ENCODE data around the gene IMMP2L. TPM values are rescaled to one million over a fixed set of nuclear protein-coding genes. Genes with fewer than 3 reads are reported as not detected.
"Not testable (repeated sequence)": the region's sequence is repeated elsewhere in the genome, so short reads cannot be mapped to it uniquely, and the experiment has no call there.

Gene IMMP2L
- total RNA-seq, 1 donor from 2014 or later: 17.8 TPM

DNA sequence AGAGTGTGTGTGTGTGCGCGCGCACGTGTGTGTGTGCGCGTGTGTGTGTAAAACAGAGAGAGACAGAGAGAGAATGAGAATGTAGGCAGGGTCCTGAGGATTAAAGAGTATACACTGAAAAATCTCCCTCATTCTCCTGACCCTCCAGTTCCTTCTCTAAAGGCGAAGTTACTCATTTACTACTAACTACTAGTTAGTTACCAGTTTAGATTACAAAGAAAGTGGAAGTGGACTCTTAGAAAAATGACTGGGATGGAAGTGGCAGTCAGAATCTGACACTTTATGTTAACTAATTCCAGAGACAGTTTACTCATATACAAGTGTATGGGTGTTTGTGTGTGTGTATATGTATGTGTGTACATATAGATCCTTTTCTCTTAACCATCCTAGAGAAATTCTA, 617.8 kb downstream of the IMMP2L start:
- intact Hi-C loops (cut with micrococcal nuclease): no loop called here
- Histone ChIP-seq H3K4me3 (no peak overlapping the region), H3K27me3 (ENCODE audit: low read depth) (no peaks in the 10 kb centered on the region), H3K27ac (replicated peaks) (no peak overlapping the region), H3K9me3 (replicated peaks) (no peaks in the 10 kb centered on the region), H3K4me1 (peaks cover 42% of the 10 kb centered on the region), H3K36me3 (no peaks in the 10 kb centered on the region)
- TF ChIP-seq, protein P1, sequence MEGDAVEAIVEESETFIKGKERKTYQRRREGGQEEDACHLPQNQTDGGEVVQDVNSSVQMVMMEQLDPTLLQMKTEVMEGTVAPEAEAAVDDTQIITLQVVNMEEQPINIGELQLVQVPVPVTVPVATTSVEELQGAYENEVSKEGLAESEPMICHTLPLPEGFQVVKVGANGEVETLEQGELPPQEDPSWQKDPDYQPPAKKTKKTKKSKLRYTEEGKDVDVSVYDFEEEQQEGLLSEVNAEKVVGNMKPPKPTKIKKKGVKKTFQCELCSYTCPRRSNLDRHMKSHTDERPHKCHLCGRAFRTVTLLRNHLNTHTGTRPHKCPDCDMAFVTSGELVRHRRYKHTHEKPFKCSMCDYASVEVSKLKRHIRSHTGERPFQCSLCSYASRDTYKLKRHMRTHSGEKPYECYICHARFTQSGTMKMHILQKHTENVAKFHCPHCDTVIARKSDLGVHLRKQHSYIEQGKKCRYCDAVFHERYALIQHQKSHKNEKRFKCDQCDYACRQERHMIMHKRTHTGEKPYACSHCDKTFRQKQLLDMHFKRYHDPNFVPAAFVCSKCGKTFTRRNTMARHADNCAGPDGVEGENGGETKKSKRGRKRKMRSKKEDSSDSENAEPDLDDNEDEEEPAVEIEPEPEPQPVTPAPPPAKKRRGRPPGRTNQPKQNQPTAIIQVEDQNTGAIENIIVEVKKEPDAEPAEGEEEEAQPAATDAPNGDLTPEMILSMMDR (IDR thresholded peaks at IDR 0.05; ENCODE audit: borderline replicate concordance): no peak
- no peak for DNase-seq

DNA sequence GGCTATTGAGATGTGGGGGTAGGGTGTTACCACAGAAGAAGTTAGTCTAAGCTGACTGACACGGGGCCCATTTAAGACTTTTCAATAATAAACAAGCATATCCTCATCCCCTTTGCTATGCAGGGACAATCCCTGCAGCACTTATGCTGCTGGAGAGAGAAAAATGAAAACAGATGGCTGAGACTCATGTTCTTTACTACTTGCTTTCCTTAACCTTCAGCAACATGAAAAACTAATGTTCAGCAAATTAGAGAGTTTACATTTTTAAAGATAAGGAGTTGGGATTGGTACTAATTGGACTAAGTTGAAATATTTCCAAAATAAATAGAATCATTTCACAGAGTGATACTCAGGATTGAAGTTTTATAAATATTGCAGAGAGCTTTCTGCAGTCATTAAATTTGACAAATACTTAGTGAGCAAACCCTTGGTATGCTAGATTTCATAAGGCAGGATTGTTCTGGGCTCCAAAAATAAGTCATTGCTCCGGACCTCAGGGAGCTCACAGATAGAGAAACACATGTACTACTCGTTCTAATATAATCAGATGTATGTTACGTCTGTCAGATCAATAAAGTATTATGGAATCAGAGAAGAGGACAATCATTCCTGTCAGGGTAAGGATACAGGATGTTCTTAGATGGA, 618.5 kb downstream of the IMMP2L start:
- H3K4me1 ChIP-seq: peaks cover 40% of the 10 kb centered on the region
- no peaks in the 10 kb centered on the region for H3K9me3 ChIP-seq (replicated peaks)
- no peak for DNase-seq
- TF ChIP-seq, protein P1 (IDR thresholded peaks at IDR 0.05; ENCODE audit: borderline replicate concordance): no peak
- no peaks in the 10 kb centered on the region for H3K27me3 ChIP-seq (ENCODE audit: low read depth)
- no peaks in the 10 kb centered on the region for H3K36me3 ChIP-seq
- H3K27ac ChIP-seq (replicated peaks): no peak overlapping the region
- H3K4me3 ChIP-seq: no peak overlapping the region
- intact Hi-C loops (cut with micrococcal nuclease): no loop called here

DNA sequence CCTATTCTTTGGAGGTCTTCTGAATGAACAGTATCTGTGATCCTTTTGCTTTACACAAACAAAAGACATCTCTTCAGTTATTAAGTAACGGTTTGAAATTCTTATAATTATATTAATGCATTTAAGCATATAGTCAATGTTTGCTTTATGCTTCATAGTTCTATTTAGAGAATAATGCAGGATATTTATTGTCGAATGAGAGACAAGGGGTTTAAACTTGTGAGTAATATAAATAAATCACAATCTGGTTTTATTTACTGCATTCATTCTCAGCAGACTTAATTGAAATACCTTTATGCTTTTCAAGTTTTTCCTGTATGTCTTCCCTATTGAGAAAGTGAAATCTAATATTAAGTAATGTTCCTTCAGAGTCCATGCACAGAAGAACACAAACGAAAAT, 620.9 kb downstream of the IMMP2L start:
- Histone ChIP-seq H3K27me3 (ENCODE audit: low read depth) (no peaks in the 10 kb centered on the region), H3K27ac (replicated peaks) (no peak overlapping the region), H3K36me3 (no peaks in the 10 kb centered on the region), H3K9me3 (replicated peaks) (no peaks in the 10 kb centered on the region), H3K4me3 (no peak overlapping the region), H3K4me1 (peaks cover 27% of the 10 kb centered on the region)
- TF ChIP-seq, protein P1 (IDR thresholded peaks at IDR 0.05; ENCODE audit: borderline replicate concordance): no peak
- intact Hi-C loops (cut with micrococcal nuclease): no loop called here
- no peak for DNase-seq

DNA sequence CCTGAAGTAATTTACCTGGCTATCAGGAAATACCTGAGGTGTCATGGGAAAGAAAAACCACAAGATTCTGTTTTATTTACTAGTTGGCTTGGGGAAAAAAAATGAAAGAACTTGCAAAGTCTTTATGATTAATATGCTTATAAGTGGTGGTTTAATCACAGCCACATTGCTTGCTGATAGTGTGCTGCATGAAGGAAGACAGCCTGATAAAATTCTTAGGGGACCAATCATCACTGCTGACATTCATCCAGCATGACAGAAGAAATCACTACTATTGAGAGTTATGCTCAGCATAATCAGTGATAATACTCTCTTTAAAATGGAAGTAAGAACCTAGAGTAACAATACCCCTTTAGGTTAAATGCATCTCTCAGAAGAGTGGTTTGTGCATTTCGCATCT, 621.5 kb downstream of the IMMP2L start:
- Histone ChIP-seq H3K4me3 (no peak overlapping the region), H3K27ac (replicated peaks) (no peak overlapping the region), H3K36me3 (no peaks in the 10 kb centered on the region), H3K9me3 (replicated peaks) (no peaks in the 10 kb centered on the region), H3K4me1 (peaks cover 27% of the 10 kb centered on the region), H3K27me3 (ENCODE audit: low read depth) (no peaks in the 10 kb centered on the region)
- no peak for DNase-seq
- intact Hi-C loops (cut with micrococcal nuclease): no loop called here
- TF ChIP-seq, protein P1 (IDR thresholded peaks at IDR 0.05; ENCODE audit: borderline replicate concordance): no peak

DNA sequence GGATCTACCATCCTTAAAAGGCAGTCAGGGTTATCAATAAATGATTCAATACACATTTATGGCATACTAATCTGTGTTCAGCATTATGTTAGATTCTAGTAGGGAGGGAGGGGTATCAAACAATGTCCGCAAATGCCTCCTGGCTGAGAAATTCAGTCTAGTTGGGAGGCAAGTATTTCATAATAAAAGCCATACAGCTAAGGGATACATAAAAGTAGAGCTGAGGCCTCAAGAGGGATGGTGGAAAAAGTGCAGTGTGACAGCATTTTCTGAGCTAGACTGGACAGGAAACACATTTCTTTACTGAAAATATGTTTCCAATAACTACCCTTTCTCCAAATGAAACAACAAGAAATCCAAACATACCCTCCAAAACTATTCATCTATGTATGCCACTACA, 624.1 kb downstream of the IMMP2L start:
- Histone ChIP-seq H3K9me3 (replicated peaks) (peaks cover 3% of the 10 kb centered on the region), H3K27ac (replicated peaks) (no peak overlapping the region), H3K4me3 (no peak overlapping the region), H3K4me1 (peaks cover 17% of the 10 kb centered on the region), H3K27me3 (ENCODE audit: low read depth) (no peaks in the 10 kb centered on the region), H3K36me3 (no peaks in the 10 kb centered on the region)
- TF ChIP-seq, protein P1 (IDR thresholded peaks at IDR 0.05; ENCODE audit: borderline replicate concordance): no peak
- intact Hi-C loops (cut with micrococcal nuclease): no loop called here
- DNase-seq: no peak

DNA sequence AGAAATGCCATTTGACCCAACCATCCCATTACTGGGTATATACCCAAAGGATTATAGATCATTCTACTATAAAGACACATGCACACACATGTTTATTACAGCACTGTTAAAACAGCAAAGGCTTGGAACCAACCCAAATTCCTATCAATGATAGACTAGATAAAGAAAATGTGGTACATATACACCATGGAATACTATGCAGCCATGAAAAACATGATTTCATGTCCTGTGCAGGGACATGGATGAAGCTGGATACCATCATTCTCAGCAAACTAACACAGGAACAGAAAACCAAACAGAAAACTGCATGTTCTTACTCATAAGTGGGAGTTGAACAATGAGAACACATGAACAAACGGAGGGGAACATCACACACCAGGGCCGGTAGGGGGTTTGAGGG, 625.6 kb downstream of the IMMP2L start:
- intact Hi-C loops (cut with micrococcal nuclease); DNase-seq; H3K27me3 ChIP-seq (ENCODE audit: low read depth); H3K9me3 ChIP-seq (replicated peaks); H3K27ac ChIP-seq (replicated peaks); H3K4me3 ChIP-seq; H3K4me1 ChIP-seq; H3K36me3 ChIP-seq: not testable (repeated sequence)

All from left ventricle myocardium inferior (tissue), 1 donor.